Inferior parietal cortex (tissue), 1 donor: ENCODE measurements around the gene SNRPN.
"Not testable (repeated sequence)": the region's sequence is repeated elsewhere in the genome, so short reads cannot be mapped to it uniquely, and the experiment has no call there.

Experiments used
- DNase-seq: peaks from one replicate; pipeline ENCODE4 v3.0.0-alpha.2; 2016; ENCODE audit errors: extremely low spot score

SNRPN gene

DNA sequence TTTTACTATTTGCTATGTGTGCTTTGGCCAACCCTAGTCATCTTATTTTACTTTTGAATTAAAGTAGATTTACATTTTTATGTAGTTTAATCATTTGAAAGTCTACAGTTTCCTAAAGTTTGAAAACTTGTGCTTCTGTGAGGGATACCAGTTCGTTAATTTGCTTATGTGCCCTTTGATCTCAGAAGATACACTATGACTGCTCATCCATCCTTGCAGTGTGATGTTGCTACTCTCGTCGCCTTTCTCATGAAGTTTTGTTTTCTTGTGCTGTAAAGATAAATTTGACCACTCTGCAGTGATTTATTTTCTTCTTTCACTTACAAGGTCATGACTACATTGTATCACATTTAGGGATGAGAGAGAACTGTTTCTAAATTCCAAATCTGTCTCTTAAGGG is 16.3 kb downstream of the SNRPN start:
- DNase-seq, result no peak

DNA sequence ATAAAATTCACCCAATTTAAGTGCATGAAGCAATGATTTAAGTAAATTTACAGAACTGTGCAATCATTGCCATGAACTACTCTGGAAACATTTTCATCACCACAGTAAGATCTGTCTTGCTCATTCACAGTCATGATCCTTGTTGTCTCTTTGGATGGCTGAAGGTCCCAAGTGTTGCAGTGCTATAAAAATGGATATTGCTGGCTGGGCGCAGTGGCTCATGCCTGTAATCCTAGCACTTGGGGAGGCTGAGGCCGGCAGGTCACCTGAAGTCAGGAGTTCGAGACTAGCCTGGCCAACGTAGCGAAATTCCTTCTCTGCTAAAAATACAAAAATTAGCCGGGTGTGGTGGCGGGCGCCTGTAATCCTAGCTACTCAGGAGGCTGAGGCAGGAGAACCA is 17.0 kb downstream of the SNRPN start:
- DNase-seq, result no peak

DNA sequence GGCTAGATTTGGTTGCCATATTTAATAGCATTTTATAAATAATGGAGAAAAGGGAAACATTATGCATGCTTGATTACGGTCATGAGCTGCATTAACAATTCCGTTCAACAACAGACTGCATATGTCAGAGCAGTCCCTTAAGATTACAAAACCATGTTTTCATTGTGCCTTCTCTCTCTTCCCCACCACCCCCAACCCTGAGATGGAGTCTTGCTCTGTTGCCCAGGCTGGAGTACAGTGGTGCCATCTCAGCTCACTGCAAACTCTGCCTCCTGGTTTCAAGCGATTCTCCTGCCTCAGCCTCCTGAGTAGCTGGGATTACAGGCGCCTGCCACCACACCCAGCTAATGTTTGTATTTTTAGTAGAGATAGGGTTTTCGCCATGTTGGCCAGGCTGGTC is 17.9 kb downstream of the SNRPN start:
- DNase-seq, result not testable (repeated sequence)

DNA sequence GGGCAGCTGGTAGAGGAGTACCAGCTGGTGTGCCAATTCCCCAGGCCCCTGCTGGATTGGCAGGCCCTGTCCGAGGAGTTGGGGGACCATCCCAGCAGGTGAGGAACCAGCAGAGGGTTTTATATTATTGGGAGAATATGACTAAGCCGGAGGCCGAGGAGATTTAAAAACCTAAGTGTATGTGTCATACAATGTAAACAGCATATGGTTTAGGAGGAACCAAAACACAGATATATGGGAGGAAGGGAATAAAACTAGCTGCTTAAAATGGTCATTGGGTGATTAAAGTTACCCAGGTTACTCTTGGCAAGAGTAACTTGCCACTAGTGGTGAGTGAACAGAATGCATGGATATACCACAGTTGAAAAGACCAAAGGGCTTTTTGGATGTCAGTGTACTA is 22.1 kb downstream of the SNRPN start:
- DNase-seq, result no peak

DNA sequence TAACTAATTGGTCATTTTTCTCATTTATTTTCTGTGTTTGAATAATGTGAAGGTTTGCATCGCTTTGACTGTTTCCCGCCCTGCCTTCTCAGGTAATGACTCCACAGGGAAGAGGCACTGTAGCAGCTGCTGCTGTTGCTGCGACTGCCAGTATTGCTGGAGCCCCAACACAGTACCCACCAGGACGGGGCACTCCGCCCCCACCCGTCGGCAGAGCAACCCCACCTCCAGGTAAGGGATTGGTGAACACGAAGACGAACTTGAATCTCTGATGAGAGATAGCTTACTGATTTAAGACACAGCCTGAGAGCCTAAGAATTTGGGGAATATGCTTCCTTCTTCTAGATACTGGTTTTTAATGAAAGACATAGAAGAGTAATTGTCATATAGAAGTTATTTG is 22.9 kb downstream of the SNRPN start:
- DNase-seq, result no peak

DNA sequence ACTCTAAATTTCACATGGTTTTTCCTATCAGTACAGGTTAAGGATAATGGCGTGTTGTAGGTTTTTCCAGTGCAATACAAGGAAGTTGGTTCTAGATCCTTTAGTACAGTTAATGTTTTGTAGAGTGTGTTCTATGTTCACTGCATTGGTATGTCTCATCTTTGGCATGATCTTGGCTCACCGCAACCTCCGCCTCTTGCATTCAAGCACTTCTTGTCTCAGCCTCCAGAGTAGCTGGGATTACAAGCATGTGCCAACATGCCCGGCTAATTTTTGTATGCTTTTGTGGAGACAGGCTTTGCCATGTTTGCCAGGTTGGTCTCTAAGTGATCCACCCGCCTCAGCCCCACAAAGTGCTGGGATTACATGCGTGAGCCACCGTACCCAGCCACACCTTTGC is 30.4 kb downstream of the SNRPN start:
- no peak for DNase-seq

DNA sequence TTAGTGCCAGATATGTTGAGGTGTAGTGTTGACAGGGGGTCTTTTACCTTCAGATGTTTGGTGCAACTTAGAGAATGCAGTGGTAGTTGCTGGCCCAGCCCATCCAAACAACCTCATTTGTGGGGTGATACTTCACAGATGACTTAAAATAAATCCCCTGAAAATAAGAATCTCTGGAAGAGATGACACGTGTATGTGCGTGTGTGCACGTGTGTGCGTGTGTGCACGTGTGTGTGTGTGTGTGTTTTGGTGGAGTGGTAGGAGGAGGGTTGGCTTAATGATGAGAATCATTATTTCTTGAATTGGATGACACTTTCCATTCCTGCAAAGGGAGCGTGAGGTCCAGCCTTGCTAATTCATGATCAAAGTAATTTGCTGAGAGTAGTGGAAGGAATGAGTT is 31.9 kb downstream of the SNRPN start:
- no peak for DNase-seq

DNA sequence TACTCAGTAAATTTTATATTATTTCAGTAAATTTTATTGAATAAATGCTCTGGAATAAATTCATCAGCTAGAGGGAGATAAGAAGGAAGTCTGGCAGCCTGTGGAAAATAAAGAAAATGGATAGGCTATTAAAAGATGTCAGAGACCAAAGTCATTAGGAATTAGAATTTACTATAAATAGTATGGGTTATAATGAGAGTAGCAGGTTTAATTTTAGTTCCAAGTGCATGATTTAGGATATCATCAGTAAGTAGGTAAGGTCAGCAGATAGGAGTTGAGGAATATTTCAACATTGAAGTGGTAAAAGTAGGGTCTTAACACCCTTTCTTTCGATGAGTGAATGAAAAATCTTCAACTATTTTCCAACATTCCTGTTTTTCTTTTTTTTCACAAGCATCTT is 64.6 kb downstream of the SNRPN start:
- no peak for DNase-seq

DNA sequence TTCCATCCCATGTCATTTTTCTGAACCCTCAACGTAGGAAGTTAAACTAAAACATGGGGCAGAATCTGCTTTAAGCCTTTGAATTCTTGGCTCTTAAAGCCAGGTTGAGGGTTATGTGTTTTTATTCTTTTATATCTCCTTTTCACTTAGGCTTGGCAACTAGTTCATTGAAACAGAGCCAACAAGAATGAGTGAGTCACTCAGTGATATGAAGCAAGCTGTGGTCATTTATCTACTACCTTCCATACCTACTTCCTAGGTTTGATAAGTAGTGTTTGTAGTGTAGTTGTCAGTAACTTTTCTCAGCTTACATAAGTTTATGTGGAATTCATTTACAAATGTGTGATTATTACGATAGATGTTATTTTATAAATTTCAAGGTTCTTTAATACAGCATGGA is 67.4 kb downstream of the SNRPN start:
- no peak for DNase-seq
